Urothelium cell line (cell line): Measurements from ENCODE around the gene RAMP2.
"Not testable (repeated sequence)": the region's sequence is repeated elsewhere in the genome, so short reads cannot be mapped to it uniquely, and the experiment has no call there.

Experiments
- DNase-seq: peaks from one replicate; pipeline ENCODE4 v3.0.0; 2011; ENCODE audit warnings: low spot score, mixed read lengths
- FAIRE-seq: peaks from 2 replicates; lab custom pipeline; 2011; peaks lifted over from hg19 to GRCh38; lab: Jason Lieb, UNC

Gene RAMP2, protein sequence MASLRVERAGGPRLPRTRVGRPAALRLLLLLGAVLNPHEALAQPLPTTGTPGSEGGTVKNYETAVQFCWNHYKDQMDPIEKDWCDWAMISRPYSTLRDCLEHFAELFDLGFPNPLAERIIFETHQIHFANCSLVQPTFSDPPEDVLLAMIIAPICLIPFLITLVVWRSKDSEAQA

DNA sequence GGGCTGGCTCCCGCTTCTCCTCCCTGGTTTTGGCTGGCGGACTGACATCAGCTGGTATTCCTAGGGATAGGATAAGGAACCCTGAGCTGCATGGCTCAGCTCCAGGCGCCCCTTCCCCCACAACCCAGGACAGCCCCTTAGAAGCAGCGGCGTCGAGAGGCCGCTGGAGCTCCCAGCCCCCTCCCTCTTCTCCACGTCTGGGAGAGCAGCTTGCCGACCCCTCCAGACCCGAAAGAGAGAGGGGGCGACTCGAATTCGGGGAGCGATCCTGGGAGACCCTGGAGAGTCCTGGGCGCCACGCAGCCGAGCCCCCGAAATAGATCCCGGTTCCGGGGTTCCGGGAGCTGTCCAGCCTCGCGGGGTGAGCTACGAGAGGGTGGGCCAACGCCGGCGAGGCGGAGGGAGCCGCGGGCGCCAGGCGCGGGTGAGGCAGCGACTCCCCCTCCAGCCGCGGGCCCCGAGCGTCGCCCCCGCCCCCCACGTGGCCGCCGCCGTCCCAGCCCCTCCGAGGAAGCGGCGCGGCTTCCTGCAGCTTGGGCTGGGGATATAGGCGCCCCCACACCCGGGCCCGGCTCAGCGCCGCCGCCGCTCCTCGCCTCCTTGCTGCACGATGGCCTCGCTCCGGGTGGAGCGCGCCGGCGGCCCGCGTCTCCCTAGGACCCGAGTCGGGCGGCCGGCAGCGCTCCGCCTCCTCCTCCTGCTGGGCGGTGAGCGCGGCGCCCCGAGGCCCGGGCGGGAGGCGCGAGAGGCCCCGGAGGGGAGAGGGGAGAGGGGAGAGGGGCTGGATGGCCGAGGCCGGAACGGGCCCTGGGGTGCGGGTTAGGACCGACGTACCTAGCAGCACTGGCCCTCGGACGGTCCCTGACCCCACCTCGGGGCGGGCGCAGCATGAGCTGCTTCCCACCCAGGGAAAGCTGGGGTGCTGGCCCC lies at the start of gene RAMP2:
RAMP2 (plus strand) TSS at position 576 of the 930 bp plus-strand sequence; CDS start at position 611, 35 bp downstream.
- FAIRE-seq (no peak), DNase-seq (peak; percentile 49)

DNA sequence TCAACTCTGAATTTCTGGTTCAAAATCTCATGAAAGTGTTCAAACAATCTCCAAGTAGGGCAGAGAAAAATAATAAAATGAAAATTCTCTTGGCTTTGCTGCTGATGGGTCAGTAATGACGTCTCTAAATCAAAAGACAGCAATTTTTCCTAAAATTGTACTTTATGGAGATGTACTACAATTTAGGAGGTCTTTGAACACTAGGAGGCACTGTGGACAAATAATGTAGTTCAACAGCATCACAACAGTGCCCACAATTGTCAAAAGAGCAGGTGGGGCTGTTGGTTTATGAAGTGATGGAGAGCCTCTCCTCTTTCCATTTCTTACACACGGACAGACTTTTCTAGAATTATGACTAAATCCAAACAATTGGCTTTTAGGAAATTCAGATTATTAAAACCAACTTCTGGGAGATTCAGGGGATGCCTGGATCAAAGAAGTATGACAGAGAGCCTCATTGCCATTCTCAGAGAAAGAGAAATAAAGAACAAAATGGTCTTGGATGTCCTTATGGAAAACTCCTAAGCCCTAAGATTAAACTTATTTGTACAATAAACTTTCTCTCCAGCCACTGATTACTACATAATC lies 39.9 kb upstream of the RAMP2 start:
- FAIRE-seq = no peak
- peak; percentile 61 for DNase-seq

DNA sequence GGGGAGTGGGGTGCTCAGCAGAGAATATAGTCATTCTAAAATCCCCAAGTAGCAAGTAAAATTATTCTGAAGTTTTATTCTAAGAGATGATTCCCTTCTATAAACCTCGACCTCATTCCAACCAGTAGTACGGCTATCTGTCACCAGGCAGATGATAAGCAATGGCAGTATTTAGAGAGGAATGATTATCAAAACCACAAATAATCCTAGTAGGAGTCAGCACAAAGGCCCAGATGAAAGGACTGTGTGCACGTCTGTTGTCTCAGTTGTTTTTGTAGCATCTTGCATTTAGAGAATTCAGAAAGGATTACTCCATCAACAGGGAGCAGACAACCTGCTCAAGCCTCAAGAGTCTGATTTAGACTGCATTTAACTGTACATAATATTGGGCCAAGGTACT lies 37.4 kb upstream of the RAMP2 start:
- no peak for FAIRE-seq
- no peak for DNase-seq

DNA sequence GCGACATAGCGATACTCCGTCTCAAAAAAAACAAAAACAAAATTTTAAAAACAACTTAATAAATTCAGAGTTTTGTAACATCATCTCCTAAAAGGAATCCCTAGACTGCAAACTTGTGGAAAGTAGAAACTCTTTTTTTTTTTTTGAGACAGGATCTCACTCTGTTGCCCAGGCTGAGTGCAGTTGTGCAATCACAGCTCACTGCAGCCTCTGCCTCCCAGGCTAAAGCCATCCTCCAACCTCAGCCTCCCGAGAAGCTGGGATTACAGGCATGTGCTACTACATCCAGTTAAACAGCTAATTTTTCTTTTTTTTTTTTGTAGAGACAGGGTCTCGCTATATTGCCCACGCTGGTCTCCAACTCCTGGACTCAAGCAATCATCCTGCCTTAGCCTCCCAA lies 35.9 kb upstream of the RAMP2 start:
- no peak for DNase-seq
- no peak for FAIRE-seq

GRCh38 chr17:42740699-42741098 lies 20.3 kb upstream of the RAMP2 start:
- DNase-seq (no peak), FAIRE-seq (no peak)

DNA sequence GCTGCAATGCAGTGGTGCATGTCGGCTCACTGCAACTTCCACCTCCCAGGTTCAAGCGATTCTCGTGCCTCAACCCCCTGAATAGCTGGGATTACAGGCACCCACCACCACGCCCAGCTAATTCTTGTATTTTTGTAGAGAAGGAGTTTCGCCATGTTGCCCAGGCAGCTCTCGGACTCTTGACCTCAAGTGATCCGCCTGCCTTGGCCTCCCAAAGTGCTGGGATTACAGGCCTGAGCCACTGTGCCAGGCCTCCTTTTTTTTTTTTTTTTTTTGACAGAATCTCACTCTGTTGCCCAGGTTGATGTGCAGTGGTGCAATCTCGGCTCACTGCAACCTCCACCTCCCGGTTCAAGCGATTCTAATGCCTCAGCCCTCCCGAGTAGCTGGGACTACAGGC lies 18.1 kb upstream of the RAMP2 start:
- FAIRE-seq, DNase-seq: not testable (repeated sequence)

- FAIRE-seq = peak; percentile 23
- DNase-seq = no peak
These were observed 17.3 kb upstream of the RAMP2 start for GRCh38 chr17:42743595-42744282.

DNA sequence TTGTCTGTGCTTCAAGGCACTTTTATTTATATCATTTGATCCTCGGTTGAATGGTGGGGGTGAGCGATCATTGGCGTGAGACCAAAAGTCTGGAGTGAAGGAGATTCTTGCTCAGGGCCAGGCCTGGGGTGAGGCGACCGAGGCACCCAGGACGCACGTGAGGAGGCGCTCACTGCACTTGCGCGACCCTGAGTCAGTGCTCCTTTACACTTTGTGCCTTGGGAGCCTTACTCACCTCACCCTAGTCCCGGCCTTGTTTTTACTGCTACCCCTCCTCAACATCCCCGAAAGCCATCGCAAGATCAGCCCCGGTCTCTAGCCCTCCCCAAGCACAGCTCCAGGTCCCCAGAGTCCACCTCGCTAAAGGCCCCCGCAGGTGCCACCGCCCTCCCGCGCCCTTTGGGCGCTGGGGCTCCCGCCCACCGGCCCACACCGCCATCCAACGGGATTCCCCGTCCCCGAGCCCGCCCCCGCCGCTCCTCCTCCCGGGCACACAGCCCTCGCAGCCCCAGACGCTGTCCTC lies 16.7 kb upstream of the RAMP2 start:
- DNase-seq (peak; percentile 89), FAIRE-seq (no peak)

GRCh38 chr17:42744806-42745617 lies 16.0 kb upstream of the RAMP2 start, which contains the start of gene EZH1:
Gene EZH1, minus strand, starts transcription at chr17:42745040. Its CDS starts 16,099 bp downstream, at chr17:42728941.
- peak; percentile 99 for DNase-seq
- FAIRE-seq = peak; percentile 99

- DNase-seq = no peak
These were observed 12.7 kb upstream of the RAMP2 start for GRCh38 chr17:42748202-42748907.

DNA sequence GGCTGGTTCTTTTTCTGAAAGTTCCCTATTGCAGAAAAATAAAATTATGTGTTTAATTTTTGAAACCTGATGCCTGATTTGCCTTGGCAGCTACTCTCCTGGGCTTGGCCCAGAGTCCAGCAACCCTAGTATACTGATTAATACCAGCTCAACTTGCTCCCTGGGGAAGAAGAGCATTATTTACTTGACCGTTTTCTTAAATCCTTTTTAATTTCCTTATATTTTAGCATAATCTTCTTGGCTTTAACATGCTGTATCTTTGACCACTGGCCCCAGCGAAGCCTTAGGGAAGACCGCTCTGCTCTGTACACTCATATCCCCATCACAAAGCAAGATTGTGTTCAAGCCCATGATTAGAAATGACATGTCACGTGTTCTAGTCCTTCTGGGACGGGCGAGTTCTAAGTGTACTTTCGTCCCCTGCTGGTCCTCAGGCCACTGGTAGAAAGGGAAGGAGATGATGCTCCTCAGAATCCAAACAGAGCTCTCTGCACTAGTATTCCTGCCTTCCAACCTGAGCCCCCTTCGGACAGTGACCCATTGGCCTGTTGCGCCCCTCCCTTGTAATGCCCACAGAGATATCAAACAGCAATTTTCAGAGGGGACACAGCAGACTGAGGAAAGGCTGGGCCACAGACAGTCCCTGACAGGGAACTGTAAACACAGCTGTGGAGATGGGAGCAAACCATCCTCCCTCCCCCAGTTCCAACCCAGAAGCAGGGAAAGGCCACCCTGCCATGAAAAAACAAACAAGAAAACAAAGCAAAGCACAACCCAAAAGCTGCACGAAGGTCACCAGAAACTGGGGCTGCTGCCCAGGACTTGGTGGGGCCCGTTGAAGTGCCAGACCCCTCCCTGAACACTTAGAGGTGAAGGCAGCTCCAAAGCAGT lies 11.9 kb upstream of the RAMP2 start:
- DNase-seq (no peak), FAIRE-seq (no peak)

More at GRCh38 chr17:42748202-42748907, 12.7 kb upstream of the RAMP2 start:
- no peak for FAIRE-seq

DNA sequence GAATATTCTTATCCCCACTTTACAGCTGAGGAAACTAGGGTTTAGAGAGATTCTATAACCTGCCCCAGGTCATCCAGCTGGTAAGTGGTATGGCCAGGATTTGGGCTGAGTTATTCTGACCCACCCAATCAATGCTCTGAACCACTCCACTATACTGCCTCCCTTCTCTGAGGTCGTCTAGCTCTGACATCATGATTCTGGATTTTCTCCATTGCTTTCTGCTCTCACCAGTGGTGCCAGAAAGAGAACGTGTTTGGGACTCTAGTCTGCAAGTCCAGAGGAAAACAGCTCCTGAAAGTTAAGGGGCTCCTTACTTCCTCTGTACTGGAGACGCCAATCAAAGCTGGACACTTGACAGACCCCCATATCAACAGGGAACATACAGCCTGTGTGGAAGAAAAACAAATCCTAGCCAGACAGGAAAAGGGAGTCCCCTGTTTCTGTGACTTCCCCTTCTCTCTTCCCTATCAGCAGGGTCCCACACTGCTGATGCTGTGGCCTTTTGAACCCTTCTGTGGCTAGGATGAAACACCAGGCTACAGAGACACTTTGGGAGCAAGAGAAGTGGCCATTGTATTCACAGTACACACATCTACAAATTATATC lies 10.2 kb upstream of the RAMP2 start:
- FAIRE-seq = no peak

DNA sequence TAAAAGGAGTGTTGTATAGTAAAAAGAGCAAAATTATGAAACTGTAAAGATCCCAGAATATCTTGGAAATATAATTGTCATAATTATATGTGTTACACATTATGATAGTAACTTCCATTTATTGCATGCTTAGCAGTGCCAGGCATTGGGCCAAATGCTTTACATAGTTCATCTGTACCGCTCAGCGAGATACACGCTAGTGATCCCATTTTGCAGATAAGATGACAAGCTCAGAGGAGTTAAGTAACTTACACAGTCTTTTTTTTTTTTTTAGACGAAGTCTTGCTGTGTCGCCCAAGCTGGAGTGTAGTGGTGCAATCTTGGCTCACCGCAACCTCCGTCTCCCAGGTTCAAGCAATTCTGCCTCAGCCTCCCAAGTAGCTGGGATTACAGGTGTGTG lies 9.4 kb upstream of the RAMP2 start:
- DNase-seq (no peak), FAIRE-seq (no peak)

More for the DNA sequence above, 10.2 kb upstream of the RAMP2 start:
- DNase-seq = no peak

DNA sequence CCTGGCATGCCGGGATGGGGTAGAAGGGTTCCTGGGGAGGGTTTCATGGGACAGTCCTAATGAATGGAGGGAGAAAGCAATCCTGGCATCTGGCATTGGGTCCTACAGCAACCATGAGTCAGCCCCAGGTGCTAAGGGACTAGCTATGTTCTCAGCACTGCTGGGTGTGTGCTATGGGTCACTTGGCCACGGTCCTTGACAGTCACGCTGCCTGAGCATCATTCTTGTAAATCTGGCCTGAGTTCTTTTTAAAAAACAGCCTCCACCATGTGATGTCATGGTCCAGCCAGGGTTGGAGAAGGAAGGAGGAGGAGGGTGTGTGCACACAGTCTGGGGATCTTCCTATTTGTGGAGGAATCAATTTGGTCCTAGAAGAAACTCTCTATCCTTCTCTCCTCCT lies 6.2 kb upstream of the RAMP2 start:
- DNase-seq = peak; percentile 35
- no peak for FAIRE-seq

DNA sequence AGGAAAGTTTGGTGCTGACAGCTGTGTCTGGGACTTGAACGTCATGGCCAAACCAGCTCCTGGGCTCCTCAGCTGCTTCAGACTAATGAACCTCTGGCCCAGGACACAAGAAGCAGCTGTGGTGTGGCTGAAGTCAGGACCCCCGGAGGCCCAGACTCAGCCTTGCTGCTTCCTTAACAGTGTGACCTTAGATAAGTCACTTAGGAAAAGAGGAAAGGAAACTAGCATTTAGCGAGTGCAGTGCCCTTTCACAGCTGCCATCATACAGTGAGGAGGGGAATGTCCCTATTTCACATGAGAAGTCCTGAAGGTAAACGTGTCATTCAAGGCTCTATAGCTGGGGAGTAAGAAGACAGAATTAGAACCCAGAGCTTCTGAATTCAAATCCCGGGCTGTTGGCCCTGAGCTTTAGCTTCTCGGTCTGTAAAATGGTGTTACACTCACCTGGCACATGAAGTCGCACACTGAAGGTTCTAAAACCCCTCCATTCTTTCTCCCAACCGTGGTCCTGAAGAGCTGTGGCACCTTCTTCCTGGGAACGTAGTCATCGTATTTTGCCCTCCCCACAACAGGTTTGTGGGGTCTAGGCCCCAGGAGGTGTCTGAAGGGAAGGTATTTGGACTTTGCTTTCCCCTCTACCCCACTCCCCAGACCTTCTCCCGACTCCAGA lies 910 bp upstream of the RAMP2 start:
- FAIRE-seq (no peak), DNase-seq (no peak)

- no peak for FAIRE-seq
These were observed 611 bp downstream of the RAMP2 start for GRCh38 chr17:42761638-42762037.

DNA sequence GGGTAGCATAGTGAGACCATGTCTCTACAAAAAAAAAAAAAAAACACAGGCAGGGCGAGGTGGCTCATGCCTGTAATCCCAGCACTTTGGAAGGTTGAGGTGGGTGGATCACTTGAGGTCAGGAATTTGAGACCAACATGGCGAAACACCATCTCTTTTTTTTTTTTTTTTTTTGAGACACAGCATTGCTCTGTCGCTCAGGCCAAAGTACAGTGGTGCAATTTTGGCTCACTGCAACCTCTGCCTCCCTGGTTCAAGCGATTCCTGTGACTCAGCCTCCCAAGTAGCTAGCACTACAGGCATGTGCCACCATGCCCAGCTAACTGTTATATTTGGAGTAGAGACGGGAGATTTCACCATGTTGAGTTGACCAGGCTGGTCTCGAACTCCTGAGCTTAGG lies 5.1 kb downstream of the RAMP2 start:
- DNase-seq = no peak
- no peak for FAIRE-seq

More at GRCh38 chr17:42761638-42762037, 611 bp downstream of the RAMP2 start:
- no peak for DNase-seq
